ENCODE results near the gene UBE2D3. TPM values are rescaled to one million over a fixed set of nuclear protein-coding genes. Genes with fewer than 3 reads are reported as not detected.
"Not testable (repeated sequence)": the region's sequence is repeated elsewhere in the genome, so short reads cannot be mapped to it uniquely, and the experiment has no call there.

The UBE2D3 gene
- total and polyA plus RNA-seq, 2 of the 4 experiments (the other 2 are of a cell fraction): 233 to 387 TPM

DNA sequence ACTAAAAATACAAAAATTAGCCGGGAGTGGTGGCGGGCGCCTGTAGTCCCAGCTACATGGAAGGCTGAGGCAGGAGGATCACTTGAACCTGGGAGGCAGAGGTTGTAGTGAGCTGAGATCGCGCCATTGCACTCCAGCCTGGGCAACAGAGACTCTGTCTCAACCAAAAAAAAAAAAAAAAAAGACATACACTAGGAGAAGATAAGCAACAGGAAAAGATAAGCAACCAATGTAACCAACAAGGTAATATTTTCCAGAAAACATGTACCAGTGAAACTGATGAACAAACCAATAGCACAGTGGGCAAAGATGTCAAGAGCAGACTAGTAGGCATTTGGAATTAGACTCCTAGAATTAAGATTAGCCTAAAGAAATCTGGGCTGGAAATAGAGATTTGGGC lies 38.0 kb upstream of the UBE2D3 start:
- H2BK20ac ChIP-seq (ENCODE audit: low read depth, low read length); H3K9me1 ChIP-seq (ENCODE audit: insufficient read depth, low read length); H2AK5ac ChIP-seq (ENCODE audit: low read depth, low read length); H3K4me3 ChIP-seq (ENCODE audit: insufficient read depth, low read depth, low read length); H3K4me1 ChIP-seq (ENCODE audit: control insufficient read depth, insufficient read depth, low read length); CTCF ChIA-PET; H3K4me2 ChIP-seq (ENCODE audit: low read depth, low read length); H3K4ac ChIP-seq (ENCODE audit: low read depth, low read length); H3K9ac ChIP-seq (ENCODE audit: low read depth, low read length); H3K36me3 ChIP-seq (ENCODE audit: control insufficient read depth, insufficient read depth, low read length); H4K20me1 ChIP-seq (ENCODE audit: insufficient read depth, low read length); H3K27me3 ChIP-seq (ENCODE audit: control insufficient read depth, insufficient read depth, low read length); BruUV-seq (replicated peaks); H4K5ac ChIP-seq (ENCODE audit: low read depth, low read length); POLR2A ChIA-PET (ENCODE audit: unreplicated experiment); dilution Hi-C loops (cut with HindIII; ENCODE audit: low sequenced_read_pairs, unreplicated experiment); H3K9me3 ChIP-seq (ENCODE audit: control insufficient read depth, insufficient read depth, low read length); DNase-seq; H3K23ac ChIP-seq (ENCODE audit: low read depth, low read length); ATAC-seq (ENCODE audit: low read depth); H3K27ac ChIP-seq (ENCODE audit: insufficient read depth, low read length); H2AK9ac ChIP-seq (replicated peaks; ENCODE audit: low read depth, low read length, poor library complexity); H2BK15ac ChIP-seq (ENCODE audit: low read depth, low read length); H4K8ac ChIP-seq (ENCODE audit: low read depth in 2 of 2, low read length in 2 of 2); H3K56ac ChIP-seq (ENCODE audit: extremely low read depth, insufficient read depth, low read length); H2BK5ac ChIP-seq (ENCODE audit: low read depth, low read length, poor library complexity, severe bottlenecking); H4K91ac ChIP-seq (ENCODE audit: insufficient read depth, low read depth, low read length); H2BK120ac ChIP-seq (ENCODE audit: low read depth, low read length); H2AFZ ChIP-seq (replicated peaks; ENCODE audit: low read length, poor library complexity); H3K14ac ChIP-seq (replicated peaks; ENCODE audit: low read depth, low read length); H3K18ac ChIP-seq (ENCODE audit: low read depth, low read length); in situ Hi-C loops (cut with MboI; ENCODE audit: low sequenced_read_pairs): not testable (repeated sequence)
- intact Hi-C loops (cut with micrococcal nuclease): loop anchor here (5.0 kb wide), 1 partner anchor 243 kb away; no protein-coding TSS in a partner anchor
- peaks cover 14 to 17% of the 10 kb centered on the region in 2 experiments for H3K79me1 ChIP-seq (ENCODE audit: low read depth in 1 of 2, low read length in 2 of 2)
- no CpG with 5 or more reads among the region's 5 CpGs for WGBS, 2 experiments (ENCODE audit: extremely low coverage in 2 of 2, insufficient read length in 1 of 2)

All from IMR-90 (cell line).